GM21381 (cell line): ENCODE results near the gene PROZ.

Experiments
- ATAC-seq: cut with Tn5 transposase; IDR thresholded peaks from one replicate; pipeline ENCODE4 v1.9.1; 2021; ENCODE audit warnings: mild to moderate bottlenecking, moderate library complexity; ENCODE audit not compliant: unreplicated experiment

Gene PROZ

GRCh38 chr13:113139577-113139976 is 18.9 kb upstream of the PROZ start:
- no peak for ATAC-seq

- no peak for ATAC-seq
Measured at GRCh38 chr13:113140677-113141600, 17.5 kb upstream of the PROZ start.

- no peak for ATAC-seq
Measured at GRCh38 chr13:113141601-113141970, 16.9 kb upstream of the PROZ start.

DNA sequence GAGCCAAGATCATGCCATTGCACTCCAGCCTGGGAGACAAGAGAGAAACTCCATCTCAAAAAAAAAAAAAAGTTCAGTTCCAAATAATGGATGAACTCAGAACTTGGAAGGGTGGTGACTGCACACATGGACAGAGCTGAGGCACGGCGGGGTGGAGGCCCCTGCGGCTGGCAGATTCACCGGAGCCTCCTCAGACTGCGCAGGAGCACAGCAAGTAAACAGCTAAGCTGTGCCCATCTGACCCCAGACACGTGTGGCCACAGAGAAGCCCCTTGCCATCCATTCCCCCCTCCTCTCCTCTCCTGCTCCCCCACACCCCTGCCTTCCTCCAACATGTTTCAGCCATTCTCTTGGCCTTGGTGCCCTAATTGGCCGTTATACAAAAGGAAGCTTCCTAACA is 15.6 kb upstream of the PROZ start:
- no peak for ATAC-seq

DNA sequence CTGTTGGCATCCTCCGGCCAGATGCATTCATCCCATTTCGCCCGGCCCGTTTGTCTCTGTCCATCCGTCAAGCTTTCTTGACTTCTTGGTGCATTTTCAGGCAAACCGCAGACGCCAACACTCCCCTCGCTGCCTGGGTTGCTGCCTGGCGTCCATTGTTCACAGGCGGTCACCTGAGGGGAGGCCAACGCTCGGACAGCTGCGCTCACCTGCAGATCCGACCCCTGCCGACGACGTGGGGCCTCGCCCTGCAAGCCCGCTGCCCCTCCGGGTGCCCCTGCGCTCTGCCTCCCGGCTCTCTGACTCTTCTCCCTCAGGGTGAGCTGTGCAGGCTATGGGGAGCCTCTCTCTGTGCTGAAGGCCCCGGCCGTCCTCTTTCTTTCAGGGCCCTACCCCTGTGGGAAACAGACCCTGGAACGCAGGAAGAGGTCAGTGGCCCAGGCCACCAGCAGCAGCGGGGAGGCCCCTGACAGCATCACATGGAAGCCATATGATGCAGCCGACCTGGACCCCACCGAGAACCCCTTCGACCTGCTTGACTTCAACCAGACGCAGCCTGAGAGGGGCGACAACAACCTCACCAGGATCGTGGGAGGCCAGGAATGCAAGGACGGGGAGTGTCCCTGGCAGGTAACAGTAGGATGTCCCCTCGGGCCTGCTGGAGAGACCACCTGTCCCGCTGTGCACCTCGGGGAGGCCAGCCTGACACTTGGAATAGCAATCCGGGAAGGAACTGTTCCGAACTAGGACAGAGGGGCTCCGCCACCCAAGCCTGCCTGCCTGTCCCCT is 14.8 kb upstream of the PROZ start:
- no peak for ATAC-seq

- ATAC-seq, result no peak
Measured at GRCh38 chr13:113144255-113144629, 14.2 kb upstream of the PROZ start.

- no peak for ATAC-seq
Measured at GRCh38 chr13:113145496-113145895, 13.0 kb upstream of the PROZ start.

DNA sequence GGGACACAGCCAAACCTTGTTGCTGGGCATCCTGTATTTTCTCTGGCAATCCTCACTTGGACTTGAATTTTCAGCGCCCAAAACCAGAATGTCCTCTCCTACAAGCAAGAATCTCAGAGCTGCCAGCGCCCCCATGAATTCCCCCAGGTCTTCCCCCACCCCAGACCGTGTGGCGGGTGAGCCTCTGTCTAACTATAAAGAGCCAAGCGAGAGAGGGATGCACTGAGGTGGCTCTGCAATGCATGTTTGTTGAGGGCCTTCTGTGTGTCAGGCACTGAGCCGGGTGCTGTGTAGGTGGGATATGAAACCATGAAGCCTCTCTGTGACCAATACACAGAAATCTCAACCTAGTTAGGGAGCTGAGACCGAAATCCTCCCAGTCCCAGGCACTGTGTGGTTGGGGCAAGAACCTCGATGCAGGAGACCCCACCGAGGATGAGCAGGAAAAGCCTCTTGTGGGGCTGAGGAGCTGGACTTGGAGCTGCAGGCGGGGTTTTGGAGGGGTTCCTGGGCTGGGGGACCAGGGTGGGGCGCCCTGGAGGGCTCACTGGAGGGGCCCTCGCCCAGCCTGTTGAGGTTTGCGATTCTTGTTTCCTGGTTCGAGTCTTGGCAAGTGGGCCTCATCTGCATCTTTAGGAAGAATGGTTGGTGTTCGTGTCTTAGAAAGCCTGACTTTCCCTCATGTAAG is 12.4 kb upstream of the PROZ start:
- no peak for ATAC-seq

GRCh38 chr13:113146750-113147149 is 11.7 kb upstream of the PROZ start:
- ATAC-seq, result no peak

DNA sequence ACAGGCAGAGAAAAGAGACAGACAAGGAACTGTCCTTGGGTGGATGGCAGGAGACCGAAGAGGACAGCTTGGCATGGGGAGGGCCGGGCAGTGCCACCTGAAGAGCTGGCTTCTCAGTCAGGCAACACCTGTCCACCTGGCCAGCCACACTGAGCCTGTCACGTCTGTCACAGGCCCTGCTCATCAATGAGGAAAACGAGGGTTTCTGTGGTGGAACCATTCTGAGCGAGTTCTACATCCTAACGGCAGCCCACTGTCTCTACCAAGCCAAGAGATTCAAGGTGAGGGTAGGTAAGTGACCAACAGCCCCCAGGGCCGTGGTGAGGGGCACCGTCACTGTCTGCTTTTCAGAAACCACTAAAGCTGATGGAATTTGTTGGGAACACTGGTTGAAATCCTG is 11.2 kb upstream of the PROZ start:
- ATAC-seq, result no peak

DNA sequence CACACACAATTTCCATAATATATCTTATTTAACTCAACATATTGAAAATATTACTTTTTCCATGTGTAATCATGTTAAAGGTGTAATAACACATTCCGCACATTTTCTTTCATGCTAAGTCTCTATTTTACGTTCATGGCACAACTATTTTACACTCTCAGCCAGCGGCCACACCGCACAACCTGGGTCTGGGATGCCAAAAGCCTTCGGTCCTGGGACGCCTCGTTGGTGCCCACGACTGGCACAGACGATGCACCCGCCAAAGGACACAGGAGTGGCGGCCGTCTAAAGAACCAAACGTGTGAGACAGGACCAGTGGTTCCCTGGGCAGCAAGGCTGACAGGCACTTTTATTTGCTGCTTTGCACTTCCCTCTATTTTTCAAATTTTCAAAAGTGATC is 10.0 kb upstream of the PROZ start:
- ATAC-seq, result no peak

DNA sequence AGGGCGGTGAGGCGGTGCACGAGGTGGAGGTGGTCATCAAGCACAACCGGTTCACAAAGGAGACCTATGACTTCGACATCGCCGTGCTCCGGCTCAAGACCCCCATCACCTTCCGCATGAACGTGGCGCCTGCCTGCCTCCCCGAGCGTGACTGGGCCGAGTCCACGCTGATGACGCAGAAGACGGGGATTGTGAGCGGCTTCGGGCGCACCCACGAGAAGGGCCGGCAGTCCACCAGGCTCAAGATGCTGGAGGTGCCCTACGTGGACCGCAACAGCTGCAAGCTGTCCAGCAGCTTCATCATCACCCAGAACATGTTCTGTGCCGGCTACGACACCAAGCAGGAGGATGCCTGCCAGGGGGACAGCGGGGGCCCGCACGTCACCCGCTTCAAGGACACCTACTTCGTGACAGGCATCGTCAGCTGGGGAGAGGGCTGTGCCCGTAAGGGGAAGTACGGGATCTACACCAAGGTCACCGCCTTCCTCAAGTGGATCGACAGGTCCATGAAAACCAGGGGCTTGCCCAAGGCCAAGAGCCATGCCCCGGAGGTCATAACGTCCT is 9.4 kb upstream of the PROZ start:
- ATAC-seq, result no peak

GRCh38 chr13:113149711-113150549 is 8.5 kb upstream of the PROZ start:
- ATAC-seq, result no peak

DNA sequence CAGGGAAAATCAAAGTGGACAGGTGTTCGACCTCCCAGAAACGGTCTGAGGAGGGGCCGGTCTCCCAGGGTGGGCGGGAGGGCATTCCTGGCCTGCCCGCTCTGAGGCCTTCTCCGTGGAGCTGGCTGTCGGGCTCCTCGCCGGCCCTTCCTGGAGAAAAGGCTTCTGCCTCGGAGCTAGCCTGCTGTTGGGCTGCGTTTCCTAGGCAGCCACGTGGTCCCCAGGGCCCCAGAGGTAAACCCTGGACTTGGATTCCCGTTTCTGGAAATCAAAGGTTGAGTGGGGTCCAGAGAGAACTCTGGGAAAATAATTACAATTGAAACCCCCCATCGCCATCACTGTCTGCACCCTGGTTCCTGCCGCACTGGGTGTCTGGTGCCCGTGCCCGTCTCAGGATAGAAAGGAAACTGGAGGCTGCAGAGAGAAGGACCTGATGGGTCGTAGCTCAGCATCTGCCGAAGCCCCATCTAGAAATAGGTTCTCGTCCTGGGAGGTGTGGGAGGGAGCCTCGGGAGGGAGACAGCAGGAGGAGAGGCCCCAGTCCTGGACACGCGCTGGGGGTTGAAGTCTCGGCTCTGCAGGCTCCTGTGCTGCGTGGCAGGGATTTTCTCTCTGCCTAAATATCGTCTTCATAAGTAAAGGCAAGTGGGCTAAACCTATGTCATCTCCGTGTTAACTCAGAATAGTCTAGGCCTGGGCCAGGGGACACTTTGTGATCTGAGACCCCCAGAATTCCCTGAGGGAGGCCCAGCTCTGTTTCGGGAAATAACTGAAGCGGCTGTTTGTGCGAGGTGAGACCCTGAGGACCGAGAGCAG is 7.7 kb upstream of the PROZ start:
- no peak for ATAC-seq

GRCh38 chr13:113151745-113152690 is 6.4 kb upstream of the PROZ start:
- no peak for ATAC-seq

- no peak for ATAC-seq
Measured at GRCh38 chr13:113152691-113152983, 5.8 kb upstream of the PROZ start.

DNA sequence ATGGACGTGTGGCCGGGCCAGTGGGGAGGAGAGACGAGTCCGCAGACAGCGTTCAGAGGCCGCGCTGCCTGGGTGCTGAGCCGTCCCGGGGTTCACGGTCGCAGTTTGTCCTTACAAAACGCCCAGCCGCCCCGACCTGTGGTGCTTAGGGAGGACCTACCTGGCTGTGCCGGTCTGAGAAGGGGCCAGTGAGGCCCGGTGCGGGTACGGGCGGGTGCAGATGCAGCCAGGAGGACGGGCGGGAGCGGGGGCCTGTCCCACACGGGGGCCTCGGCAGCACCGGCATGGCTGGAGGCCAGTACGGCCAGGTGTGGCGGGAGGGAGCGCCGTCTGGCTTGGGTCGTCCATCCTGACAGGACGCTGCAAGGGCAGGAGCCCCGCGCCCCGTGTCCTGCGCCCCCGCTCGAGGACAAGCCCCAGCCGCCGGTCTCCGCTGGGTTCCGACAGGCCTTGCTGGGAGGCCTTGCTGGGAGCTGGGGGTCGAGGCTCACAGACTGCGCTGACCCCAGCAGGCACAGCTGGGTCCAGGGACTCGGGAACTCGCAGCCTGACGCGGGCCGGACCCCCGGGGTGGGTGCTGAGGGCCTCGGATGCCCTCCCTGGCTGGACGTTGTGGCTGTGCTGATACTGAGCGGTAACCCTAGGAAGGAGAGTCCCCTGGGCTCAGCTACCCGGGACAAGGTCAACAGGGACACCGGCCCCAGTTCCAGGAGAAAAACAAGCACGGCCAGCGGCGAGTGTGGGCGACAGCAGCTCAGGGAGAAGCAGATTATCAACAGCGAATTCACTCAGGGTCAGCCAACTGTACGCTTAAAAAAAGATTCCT is 5.3 kb upstream of the PROZ start:
- peak; percentile 30 for ATAC-seq
